B cell (primary cell): ENCODE results near the gene LIPG.

Source experiments
- EZH2 ChIP-seq: IDR thresholded peaks from 2 replicates; pipeline ENCODE4 v1.6.1; 2012; ENCODE audit warnings: borderline replicate concordance, low read depth, mild to moderate bottlenecking, moderate library complexity, low read length; ENCODE audit not compliant: insufficient read depth, poor library complexity, severe bottlenecking
- TF ChIP-seq, protein P1 (sequence below): fragments of 200-600 bp; IDR thresholded peaks from one replicate; pipeline ENCODE4 v1.8.0; 2022; ENCODE audit warnings: antibody characterized with exemption, mild to moderate bottlenecking

- TF ChIP-seq, protein P1, sequence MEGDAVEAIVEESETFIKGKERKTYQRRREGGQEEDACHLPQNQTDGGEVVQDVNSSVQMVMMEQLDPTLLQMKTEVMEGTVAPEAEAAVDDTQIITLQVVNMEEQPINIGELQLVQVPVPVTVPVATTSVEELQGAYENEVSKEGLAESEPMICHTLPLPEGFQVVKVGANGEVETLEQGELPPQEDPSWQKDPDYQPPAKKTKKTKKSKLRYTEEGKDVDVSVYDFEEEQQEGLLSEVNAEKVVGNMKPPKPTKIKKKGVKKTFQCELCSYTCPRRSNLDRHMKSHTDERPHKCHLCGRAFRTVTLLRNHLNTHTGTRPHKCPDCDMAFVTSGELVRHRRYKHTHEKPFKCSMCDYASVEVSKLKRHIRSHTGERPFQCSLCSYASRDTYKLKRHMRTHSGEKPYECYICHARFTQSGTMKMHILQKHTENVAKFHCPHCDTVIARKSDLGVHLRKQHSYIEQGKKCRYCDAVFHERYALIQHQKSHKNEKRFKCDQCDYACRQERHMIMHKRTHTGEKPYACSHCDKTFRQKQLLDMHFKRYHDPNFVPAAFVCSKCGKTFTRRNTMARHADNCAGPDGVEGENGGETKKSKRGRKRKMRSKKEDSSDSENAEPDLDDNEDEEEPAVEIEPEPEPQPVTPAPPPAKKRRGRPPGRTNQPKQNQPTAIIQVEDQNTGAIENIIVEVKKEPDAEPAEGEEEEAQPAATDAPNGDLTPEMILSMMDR = no peak
- TF ChIP-seq EZH2 = no peak
Measured at GRCh38 chr18:49628881-49629795, 67.3 kb downstream of the LIPG start.
